Endothelial cell of umbilical vein (primary cell): ENCODE data around the gene CXCL9.

ENCODE experiments used
- CTCF ChIP-seq, 2 donors: IDR thresholded peaks; 1 replicate in 1 of 2; 2 replicates in 1 of 2; pipeline ENCODE4 v1.5.1; 2011; ENCODE audit warnings: low read length in 2 of 2, mild to moderate bottlenecking in 2 of 2, moderate library complexity in 2 of 2, control low read depth in 1 of 2, inconsistent platforms in 1 of 2, low read depth in 1 of 2; ENCODE audit not compliant: insufficient read depth in 1 of 2; ENCODE audit errors: extremely low read depth in 1 of 2
- EZH2 ChIP-seq: IDR thresholded peaks from 2 replicates; pipeline ENCODE4 v1.6.1; 2012; ENCODE audit warnings: borderline replicate concordance, low read depth, mild to moderate bottlenecking, moderate library complexity, low read length, inconsistent platforms; ENCODE audit not compliant: severe bottlenecking
- FOS ChIP-seq: IDR thresholded peaks from 2 replicates; pipeline ENCODE4 v1.6.1; 2011; ENCODE audit warnings: mild to moderate bottlenecking, low read length, moderate library complexity, borderline replicate concordance; ENCODE audit not compliant: insufficient read depth
- POLR2A ChIP-seq: IDR thresholded peaks from 2 replicates; pipeline ENCODE4 v1.6.1; 2012; ENCODE audit warnings: low read depth, mild to moderate bottlenecking, control low read depth, low read length

GRCh38 chr4:76000279-76000678 lies 7.0 kb downstream of the CXCL9 start:
- TF ChIP-seq FOS (no peak), POLR2A (no peak), CTCF (IDR thresholded peaks at IDR 0.05; ENCODE audit: extremely low read depth in 1 of 2, insufficient read depth in 1 of 2, low read depth in 1 of 2, low read length in 2 of 2) (no peak), EZH2 (no peak)
